GM21717 (cell line): ENCODE measurements around the gene RMRP.
"Not testable (repeated sequence)": the region's sequence is repeated elsewhere in the genome, so short reads cannot be mapped to it uniquely, and the experiment has no call there.

ENCODE experiments used
- ATAC-seq: cut with Tn5 transposase; IDR thresholded peaks from one replicate; pipeline ENCODE4 v1.9.1; 2021; ENCODE audit warnings: mild to moderate bottlenecking, moderate library complexity; ENCODE audit not compliant: unreplicated experiment

RMRP gene

DNA sequence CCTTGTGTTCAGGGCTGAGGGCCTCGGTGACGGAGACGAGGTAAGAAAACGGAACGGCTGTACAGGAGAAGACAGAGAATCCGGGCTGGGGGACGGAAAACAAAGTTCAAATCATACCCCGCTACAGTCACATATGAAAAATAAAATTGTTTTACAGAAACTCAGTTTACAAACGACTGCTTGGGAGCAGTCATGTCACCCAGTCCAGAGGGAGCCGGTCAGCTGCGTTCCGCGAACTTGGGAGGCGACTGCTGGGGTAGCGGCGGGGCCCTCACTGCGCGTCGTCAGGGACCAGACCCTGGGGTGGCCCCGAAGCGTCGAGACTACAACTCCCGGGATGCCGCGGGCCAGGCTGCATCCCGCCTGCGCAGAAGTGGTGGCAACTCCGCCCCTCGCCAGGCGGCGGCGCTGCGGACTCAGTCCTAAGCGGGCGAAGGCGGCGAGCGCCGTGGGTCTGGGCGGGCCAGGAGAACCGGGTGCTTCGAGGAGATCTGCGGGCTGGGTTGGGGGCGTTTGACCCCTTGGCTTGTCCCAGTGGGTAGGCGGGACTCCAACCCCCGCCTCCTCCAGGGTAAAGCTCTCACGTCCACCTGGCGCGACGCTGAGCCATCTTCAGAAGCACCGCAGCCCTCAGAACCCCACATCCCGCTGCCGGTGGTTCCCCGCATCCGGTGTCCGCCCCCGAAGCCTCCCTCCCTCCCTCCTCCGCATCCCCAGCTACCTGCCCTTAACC lies 11.1 kb downstream of the RMRP start:
- peak; percentile 79 for ATAC-seq

DNA sequence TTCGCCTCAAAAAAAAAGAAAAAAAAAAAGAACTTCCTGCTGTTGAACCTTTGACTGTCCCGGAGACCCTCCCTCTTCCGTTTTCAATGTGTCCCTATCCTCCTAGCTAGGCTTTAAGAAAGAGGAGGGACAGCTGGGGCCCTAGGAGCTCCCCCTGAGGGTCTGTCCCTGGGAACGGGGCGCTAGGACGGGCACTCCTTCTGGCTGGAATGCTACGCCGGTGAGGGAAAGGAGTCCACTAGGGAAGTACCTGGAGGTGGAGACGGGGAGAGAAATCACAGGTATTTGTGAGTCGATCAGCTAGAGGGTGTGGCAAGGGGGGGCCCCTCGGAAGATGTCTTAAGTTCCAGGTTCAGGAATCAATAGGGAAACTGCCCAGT lies 11.7 kb downstream of the RMRP start:
- ATAC-seq, result peak; percentile 3

DNA sequence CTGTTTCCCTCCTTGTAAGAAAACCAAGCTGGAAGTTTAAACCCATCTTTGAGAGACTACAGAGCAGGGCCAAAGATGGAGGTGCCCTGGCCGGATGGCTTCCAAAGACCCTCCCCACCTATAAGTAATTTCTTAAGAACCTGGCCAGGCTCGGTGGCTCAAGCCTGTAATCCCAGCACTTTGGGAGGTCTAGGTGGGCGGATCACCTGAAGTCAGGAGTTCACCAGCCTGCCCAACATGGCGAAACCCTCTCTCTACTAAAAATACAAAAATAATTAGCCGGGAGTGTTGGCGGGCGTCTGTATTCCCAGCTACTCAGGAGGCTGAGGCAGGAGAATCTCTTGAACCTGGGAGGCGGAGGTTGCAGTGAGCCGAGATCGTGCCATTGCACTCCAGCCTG lies 12.1 kb downstream of the RMRP start:
- not testable (repeated sequence) for ATAC-seq

DNA sequence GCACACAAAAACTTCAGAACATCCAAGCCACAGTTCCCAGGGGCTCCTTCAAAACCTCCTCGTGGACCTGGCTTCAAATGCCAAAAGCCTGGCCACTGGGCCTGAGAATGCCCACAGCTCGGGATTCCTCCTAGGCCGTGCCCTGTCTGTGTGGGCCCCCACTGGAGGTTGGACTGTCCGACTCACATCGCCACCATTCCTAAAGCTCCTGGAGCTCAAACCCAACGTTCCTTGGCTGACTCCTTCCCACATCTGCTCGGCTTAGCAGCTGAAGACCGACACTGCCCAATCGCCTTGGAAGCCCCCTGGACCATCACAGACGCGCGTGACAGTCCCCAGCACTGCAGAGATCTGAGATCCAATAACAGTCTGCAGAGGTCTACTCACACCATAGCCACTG lies 14.8 kb downstream of the RMRP start:
- ATAC-seq, result no peak

DNA sequence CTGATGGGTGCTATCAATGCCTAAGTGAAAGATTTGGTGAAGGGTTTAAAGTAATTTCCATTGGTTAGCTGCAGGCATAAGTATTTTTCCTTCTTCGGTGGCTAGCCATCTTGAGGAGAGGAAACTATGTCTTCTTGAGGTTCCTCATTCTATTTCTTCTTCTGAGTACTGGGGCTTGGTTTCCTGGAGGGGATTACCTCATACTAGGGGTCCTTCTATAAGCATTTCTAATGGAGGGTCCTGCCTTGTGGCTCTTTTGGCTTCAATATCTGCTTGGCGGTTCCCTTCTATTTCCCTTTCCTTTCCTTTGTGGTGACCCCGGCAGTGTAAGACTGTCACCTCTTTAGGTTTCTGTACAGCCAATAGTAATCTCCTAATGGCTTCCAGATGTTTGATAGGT lies 16.3 kb downstream of the RMRP start:
- ATAC-seq, result not testable (repeated sequence)

DNA sequence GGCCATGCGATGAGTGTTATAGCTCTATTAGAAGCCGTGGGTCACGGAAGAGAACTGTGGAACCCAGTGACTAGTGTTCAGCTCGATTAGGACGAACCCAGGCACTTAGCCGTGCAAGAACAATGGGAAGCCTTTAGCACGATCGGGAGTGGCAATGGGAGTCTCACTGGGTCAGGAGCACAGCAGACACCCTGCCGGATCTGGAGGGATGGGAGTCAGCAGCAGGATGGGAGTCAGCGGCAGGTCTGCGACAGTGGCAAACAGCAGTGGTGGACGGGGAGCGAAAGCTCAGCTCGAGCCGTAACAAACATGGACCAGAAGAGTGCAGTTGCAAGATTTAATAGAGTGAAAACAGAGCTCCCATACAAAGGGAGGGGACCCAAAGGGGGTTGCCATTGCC lies 17.4 kb downstream of the RMRP start:
- not testable (repeated sequence) for ATAC-seq

DNA sequence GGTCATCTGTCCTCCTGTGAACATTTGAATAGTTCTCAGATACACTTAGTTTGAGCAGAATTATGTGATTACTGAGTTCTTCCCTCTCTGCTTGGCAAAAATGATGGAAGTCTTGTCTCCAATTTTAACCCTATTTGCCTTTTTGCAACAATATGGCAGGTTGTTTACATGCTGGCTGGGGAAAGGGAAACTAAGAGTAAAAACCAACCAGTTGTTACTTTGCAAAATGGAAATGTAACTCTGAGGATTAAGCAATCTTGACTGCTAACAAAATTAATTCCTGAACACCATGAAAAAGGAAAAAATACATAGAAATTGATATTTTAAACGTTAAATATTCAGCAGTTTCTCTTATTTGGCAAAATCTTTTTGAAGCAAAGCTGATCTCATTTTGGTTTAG lies 18.2 kb downstream of the RMRP start:
- no peak for ATAC-seq

DNA sequence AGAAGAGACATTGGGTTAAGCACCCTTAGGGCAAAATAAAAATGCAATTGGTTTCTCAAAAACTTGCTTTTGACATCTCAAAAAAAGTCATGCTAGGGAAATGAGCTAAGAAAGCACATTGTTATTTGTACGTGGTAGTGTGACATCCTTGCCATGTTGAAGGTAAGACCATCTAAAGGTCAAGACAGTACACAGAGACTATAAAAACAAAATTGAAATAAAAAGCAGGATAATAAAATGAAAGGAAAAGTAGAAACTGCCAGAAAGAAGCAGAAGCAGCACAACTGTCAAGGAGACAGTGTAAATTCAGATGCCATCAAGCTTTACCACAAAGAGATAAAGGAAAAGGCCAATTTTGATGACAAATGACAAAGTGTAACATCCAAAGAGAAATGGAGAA lies 18.6 kb downstream of the RMRP start:
- not testable (repeated sequence) for ATAC-seq

DNA sequence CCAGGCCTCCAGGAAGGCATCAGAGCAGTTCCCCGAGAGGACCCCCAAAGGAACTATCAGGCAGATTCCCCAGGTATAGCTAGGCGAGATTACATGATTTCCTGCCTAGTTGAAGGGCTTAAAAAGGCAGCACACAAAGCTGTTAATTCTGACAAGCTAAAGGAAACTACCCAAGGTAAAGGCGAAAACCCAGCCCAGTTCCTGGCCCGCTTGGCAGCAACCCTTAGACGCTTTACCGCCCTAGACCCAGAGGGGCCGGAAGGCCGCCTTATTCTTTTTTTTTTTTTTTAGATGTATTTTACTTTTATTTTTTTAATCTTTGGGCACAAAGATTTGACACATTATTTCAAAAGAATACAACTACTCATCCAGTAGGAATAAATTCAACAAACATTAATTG lies 19.1 kb downstream of the RMRP start:
- not testable (repeated sequence) for ATAC-seq

DNA sequence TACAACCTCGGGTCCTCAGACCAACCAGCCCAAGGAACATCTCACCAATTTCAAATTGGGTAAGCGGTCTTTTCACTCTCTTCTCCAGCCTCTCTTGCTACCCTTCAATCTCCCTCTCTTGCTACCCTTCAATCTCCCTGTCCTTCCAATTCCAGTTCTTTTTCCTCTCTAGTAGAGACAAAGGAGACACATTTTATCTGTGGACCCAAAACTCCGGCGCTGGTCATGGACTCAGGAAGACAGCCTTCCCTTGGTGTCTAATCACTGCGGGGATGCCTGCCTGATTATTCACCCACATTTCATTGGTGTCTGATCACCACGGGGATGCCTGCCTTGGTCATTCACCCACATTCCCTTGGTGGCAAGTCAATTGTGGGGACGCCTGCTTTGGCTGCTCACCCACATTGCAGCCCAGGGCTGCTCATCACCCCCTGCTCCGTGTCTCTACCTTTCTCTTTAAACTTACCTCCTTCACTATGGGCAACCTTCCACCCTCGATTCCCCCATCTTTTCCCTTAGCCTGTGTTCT lies 20.3 kb downstream of the RMRP start:
- ATAC-seq, result not testable (repeated sequence)

DNA sequence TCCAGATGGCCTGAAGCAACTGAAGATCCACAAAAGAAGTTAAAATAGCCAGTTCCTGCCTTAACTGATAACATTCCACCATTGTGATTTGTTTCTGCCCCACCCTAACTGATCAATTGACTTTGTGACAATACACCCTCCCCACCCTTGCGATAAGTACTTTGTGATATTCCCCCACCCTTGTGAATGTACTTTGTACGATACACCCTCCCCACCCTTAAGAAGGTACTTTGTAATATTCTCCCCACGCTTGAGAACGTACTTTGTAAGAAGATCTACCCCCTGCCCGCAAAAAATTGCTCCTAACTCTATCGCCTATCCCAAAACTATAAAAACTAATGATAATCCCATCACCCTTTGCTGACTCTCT lies 21.0 kb downstream of the RMRP start:
- not testable (repeated sequence) for ATAC-seq

DNA sequence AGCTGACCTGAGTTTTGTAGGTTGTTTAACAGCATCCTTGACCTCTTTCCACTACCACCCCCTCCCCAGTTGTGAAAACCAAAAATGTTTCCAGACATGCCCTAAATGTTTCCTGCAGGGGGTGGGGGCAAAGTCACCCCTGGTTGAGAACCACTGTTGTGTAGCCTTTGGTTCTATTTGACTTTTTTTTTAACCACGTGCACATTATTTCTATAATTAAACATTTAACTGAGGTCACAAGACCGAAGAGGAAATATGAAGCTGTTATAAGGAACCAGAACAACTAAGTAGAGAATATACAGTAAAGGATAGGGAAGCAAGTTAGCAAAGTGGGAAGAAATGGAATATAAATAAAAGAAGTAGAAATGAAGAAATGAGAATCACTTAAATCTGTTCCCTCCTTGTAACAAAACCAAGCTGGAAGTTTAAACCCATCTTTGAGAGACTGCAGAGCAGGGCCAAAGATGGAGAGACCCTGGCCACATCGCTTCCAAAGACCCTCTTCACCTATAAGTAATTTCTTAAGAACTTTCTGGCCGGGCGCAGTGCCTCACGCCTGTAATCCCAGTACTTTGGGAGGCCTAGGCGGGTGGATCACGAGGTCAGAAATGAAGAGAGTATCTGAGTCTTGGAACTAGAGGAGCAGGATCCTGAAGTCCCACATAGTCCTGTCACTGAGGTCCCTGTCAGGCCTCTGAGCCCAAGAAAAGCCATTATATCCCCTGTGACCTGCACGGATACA lies 21.5 kb downstream of the RMRP start:
- no peak for ATAC-seq

DNA sequence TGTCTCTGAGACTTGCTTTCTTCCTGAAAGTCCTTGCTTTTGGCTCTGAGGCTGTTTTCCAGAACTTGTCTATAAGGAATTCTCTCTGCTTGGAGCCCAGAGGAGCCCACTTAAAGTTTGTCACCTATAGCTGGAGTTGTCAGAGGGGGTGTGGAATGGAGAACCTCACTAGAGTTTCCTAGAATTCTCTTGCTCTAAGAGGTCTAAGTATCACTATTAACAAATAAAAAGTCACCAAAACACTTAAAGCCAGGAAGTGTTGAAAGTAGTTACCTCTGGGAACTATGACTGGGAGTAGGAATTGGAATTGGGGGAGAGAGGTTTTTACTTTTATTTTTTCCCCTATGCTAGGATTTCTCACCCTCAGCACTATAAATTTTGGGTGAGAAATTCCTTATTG lies 22.1 kb downstream of the RMRP start:
- no peak for ATAC-seq

DNA sequence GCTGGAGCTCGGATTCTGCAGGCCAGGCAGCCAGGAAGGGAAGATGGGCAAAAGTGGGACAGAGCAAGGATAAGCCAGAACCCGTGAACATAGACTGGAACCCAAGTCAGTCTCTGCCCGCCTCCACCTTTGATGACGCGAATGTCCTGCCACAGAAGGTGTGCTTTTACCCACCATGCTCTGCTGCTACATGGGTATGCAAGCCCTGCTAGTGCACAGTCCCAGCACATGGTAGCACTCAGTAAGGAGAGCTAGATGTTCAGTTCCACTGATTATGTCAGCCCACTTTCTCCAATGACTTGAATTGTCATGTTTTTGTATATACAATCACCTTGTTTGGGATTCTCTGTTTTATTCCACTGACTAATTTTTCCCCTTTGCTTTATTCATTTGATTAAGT lies 28.2 kb downstream of the RMRP start:
- no peak for ATAC-seq

DNA sequence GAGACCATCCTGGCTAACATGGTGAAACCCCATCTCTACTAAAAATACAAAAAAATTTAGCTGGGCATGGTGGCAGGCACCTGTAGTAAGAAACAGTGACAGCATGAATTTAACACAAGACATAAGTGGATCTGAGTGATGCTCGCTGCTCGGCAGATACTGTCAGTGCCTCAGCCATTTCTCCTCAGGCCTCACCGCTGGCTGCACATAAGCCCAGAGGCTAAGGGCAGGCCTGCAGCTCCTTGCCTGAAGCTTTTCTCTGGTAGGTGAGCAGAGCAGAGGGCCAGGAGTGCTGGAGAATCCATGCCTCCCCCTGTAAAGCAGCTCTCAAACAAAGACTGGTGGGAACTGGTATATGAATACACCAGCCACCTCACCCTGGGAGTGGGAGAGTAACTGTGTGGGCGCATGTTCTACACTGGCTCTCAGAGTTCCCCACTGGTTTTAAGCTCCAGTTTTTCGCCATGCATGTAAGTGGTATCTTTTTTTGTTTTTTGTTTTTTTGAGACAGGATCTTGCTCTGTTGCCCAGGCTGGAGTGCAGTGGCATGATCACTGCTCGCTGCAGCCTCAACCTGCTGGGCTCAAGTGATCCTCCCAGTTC lies 29.3 kb downstream of the RMRP start:
- ATAC-seq, result no peak

DNA sequence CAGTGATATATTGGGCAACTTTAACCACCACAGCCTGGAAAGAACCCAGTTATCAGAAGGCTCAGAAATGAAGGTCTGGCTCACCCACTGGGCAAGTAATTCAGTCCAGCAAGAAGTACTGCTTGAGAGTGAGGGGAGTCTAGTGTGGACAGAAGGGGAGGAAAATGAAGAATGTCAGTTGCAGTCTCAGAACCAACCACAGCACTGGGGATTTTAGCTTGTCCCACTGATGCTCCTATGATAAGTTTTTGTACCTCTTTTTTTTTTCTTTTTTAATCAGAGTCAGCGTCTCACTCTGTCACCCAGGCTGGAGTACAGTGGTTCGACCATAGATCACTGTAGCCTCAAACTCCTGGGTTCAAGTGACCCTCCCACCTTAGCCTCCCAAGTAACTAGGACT lies 30.2 kb downstream of the RMRP start:
- no peak for ATAC-seq

DNA sequence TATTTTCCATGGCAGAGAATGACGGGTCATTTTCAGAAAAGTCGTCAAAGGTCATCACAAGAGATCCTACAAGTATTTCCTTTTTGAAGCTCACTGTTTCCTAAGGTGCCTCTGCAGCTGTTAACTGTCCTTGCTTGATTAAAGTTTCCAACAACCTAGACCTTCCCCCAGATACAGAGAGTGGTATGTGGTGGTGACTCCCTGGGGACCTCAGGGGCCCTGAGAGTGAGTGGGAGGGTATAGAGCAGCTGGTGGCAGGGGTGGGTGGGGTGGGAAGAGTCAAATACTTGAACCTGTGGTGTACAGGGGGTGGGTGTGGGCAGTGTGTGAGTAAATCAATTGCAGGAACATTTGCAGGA lies 38.0 kb downstream of the RMRP start:
- peak; percentile 32 for ATAC-seq

DNA sequence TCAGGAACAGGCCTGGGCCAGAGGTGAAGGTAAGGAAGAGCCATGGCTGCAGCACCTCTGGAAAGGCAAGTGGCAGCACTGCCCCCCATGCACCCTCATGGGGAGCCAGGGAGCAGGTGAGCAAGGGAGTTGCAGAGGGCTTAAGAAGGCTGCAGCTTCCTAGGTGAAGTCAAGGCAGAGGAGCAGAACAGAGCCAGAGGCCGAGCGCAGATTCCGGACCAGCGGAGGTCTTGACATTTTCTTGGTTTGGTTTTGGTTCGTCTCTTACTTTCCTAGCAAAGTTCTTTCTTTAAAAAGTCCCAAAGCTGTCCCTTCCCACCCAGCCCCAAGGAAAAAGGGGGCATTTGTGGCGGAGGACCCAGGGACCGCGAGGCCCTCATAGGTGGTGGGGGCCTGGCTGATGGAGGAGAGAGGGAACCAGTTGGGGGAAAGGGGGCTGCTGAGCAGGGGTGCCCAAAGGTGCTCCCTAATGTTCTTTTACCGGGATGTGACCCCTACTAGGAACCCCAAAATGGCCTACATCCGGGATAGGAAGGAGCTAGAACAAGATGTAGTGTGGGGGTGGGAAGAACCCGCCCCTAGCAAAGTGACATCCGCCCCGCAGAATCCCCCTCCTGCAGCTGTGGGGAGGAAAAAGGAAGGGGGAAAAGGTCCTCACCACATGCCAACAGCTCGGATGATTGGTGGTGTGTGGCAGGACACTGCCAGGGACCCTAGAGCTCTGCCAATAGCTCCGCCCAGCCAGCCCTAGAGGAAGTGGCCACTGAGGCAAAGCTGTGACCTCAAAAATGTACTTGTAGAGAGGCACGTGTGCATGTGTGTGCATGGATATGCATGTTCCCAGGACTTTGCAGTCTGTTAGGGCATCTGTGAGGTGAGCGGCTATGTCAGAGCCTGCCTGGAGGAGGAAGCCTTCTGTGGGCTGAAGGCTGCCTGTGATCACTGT lies 38.7 kb downstream of the RMRP start:
- ATAC-seq, result peak; percentile 35

DNA sequence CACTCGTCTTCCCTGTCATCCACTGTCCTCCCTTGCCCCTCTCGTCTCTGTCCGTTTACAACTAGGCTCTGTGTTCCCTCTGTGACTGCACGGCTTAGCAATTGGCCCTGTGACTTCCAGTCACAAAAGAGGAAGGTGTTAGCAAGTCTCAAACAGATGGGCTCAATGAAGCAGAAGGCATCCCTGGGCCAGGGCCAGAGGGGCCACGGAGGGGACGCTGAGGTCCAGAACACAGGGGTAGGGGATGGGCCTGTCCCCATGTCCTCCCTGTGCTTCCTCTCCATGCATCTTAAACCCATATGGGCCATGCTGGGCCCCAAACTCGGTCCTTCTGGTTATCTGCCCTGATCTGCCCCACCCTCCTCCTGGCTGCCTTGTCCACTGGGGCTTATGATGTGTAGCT lies 39.5 kb downstream of the RMRP start, which contains the start of gene CD72:
TSS of gene CD72 (minus strand) at position 89 of the 403 bp plus-strand sequence. CDS start 110 bp downstream, outside the sequence.
- ATAC-seq, result no peak

DNA sequence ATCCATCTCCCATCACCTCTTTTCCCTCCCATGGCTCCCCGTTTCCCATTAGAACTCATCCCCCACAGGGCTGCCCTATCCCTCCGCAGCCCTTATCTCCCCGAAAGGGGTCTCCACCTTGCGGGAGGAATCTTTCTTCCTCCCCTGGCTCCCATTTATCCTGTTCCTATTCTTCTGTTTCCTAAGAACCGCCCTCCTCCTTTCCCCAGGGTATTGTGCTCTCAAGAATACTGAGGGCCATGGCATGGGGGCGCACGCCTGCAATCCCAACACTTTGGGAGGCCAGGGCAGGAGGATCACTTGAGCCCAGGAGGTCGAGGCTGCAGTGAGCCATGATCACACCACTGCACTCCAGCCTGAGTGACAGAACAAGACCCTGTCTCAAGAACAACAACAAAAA lies 40.3 kb downstream of the RMRP start:
- ATAC-seq, result no peak
